Right lobe of liver (tissue), 6 donors: ENCODE measurements around the gene CFP. TPM values are rescaled to one million over a fixed set of nuclear protein-coding genes. Genes with fewer than 3 reads are reported as not detected.

Source experiments
- ATAC-seq, 4 donors: fragments of 200-7000 bp; cut with Tn5 transposase; one replicate each; pipeline ENCODE4 v1.9.1; 2020; ENCODE audit warnings: mild to moderate bottlenecking in 4 of 4, moderate library complexity in 4 of 4
- DNase-seq, 3 donors: peaks; one replicate each; pipeline ENCODE4 v3.0.0-alpha.2; 2020
- H3K27ac ChIP-seq, 3 donors: fragments of 200-600 bp; one replicate each; pipeline ENCODE4 v1.8.0; 2022
- H3K27me3 ChIP-seq, 2 donors: fragments of 200-600 bp; one replicate each; pipeline ENCODE4 v1.8.0; 2022
- H3K36me3 ChIP-seq, 4 donors: fragments of 200-600 bp; sonication (generic) in 1 of 4; one replicate each; pipeline versions ENCODE4 v1.5.1 to v1.8.0; 2017 to 2022; ENCODE audit warnings: control low read depth in 1 of 4
- H3K4me1 ChIP-seq, 4 donors: fragments of 200-600 bp; sonication (generic) in 1 of 4; one replicate each; pipeline versions ENCODE4 v1.5.1 to v1.8.0; 2017 to 2022; ENCODE audit warnings: control low read depth in 1 of 4
- H3K4me3 ChIP-seq, 3 donors: fragments of 200-600 bp; one replicate each; pipeline ENCODE4 v1.8.0; 2022
- H3K9me3 ChIP-seq, 4 donors: fragments of 200-600 bp; sonication (generic) in 1 of 4; one replicate each; pipeline versions ENCODE4 v1.5.1 to v1.8.0; 2017 to 2022; ENCODE audit warnings: control low read depth in 1 of 4
- CTCF ChIP-seq, 4 donors: fragments of 200-600 bp in 3 of 4; fragments of 450-650 bp in 1 of 4; IDR thresholded peaks; one replicate each; pipeline versions ENCODE4 v1.5.1 to v1.8.0; 2016 to 2022; ENCODE audit warnings: antibody characterized with exemption in 4 of 4, mild to moderate bottlenecking in 2 of 4
- POLR2A ChIP-seq: fragments of 450-650 bp; IDR thresholded peaks from one replicate; pipeline ENCODE4 v1.6.1; 2017; ENCODE audit warnings: antibody characterized with exemption, mild to moderate bottlenecking
- WGBS: methylation state at CpG from one replicate; pipeline ENCODE4 v1.1.6; 2018; ENCODE audit warnings: low coverage, low lambda C conversion rate; ENCODE audit not compliant: insufficient coverage; ENCODE audit errors: missing lambda C conversion rate; 5-methylcytosine and 5-hydroxymethylcytosine counted together
- intact Hi-C, 2 donors: fragments of 100-400 bp; cut with DNase I; formaldehyde crosslinking; loops; one replicate each; pipeline versions ENCODE4 v1.11.2 to v1.14.1; 2022
- total RNA-seq, 6 experiments: library from RNA; depleted of rRNA in 2 of 6; stranded (reverse); fragments of >200 nt in 2 of 6; fragmentation: NEBNext Ultra II Directional in 3 of 6; extraction: Animal tissue kit (Norgen Biotek cat#: 25700) in 3 of 6; gene quantifications; one replicate each; pipeline versions ENCODE4 v1.1.0 to v1.2.4, GENCODE V29; 2016 to 2023
- donor health status: DM: no; HTN: yes; CAD: no.
- donor health status: DM: no; HTN: no; CAD: no.
- donor health status: DM: no; HTN: no; CAD: no.
- donor health status: DM: no; HTN: yes; CAD: no.
- donor health status: DM: no; HTN: yes; CAD: no.

Gene CFP
- total RNA-seq, 6 experiments from 2014 or later: 6.8 to 24.0 (median 9.8) TPM

GRCh38 chrX:47584714-47585113 is 45.0 kb downstream of the CFP start:
- no peak for TF ChIP-seq CTCF (IDR thresholded peaks at IDR 0.05)
- no peak for DNase-seq
- no peaks in the 10 kb centered on the region for H3K9me3 ChIP-seq
- H3K27ac ChIP-seq: no peak overlapping the region
- 58% methylated on average over 5 of the region's 6 CpGs for WGBS
- no peaks in the 10 kb centered on the region for H3K4me1 ChIP-seq
- ATAC-seq: no peak
- H3K36me3 ChIP-seq: no peaks in the 10 kb centered on the region
- peaks cover 0 to 7% of the 10 kb centered on the region in 2 donors for H3K27me3 ChIP-seq
- intact Hi-C loops: no loop called here
- H3K4me3 ChIP-seq: no peak overlapping the region

- no peaks in the 10 kb centered on the region for H3K36me3 ChIP-seq
- no peaks in the 10 kb centered on the region for H3K9me3 ChIP-seq
- ATAC-seq: no peak
- H3K27ac ChIP-seq: peak overlapping the region in 2 of 3 donors; percentile 10 to 16
- H3K27me3 ChIP-seq: peaks cover 0 to 7% of the 10 kb centered on the region in 2 donors
- H3K4me3 ChIP-seq: peak overlapping the region; percentile 10 to 21 (median 11)
- WGBS: 66% methylated on average over 5 of the region's 8 CpGs
- no peaks in the 10 kb centered on the region for H3K4me1 ChIP-seq
- TF ChIP-seq POLR2A (no peak), CTCF (IDR thresholded peaks at IDR 0.05) (no peak)
- intact Hi-C loops: no loop called here
- DNase-seq: no peak
Observed at GRCh38 chrX:47583240-47583861, 46.4 kb downstream of the CFP start.

GRCh38 chrX:47581731-47582647 is 47.7 kb downstream of the CFP start, which contains the start of gene TIMP1:
TSS of gene TIMP1 (plus strand) at chrX:47582436. CDS start at chrX:47583416, 980 bp downstream.
- peak; percentile 75 to 80 (median 78) for ATAC-seq
- peaks cover 0 to 7% of the 10 kb centered on the region in 2 donors for H3K27me3 ChIP-seq
- peak within 1 kb of the TSS; percentile 33 to 46 (median 38) for H3K4me3 ChIP-seq
- TF ChIP-seq CTCF (IDR thresholded peaks at IDR 0.05): no peak
- peak; percentile 36 for TF ChIP-seq POLR2A
- DNase-seq: peak; percentile 73 to 90 (median 84)
- H3K9me3 ChIP-seq: no peaks in the 10 kb centered on the region
- peak within 1 kb of the TSS; percentile 33 to 70 (median 63) for H3K27ac ChIP-seq
- no peaks in the 10 kb centered on the region for H3K36me3 ChIP-seq
- intact Hi-C loops: no loop called here
- WGBS: 31% methylated on average over 17 of the region's 28 CpGs
- no peaks in the 10 kb centered on the region for H3K4me1 ChIP-seq

- DNase-seq (no peak), ATAC-seq (peak; percentile 46 to 49 (median 46))
- WGBS: 37% methylated on average over 9 of the region's 9 CpGs
- intact Hi-C loops: no loop called here
- Histone ChIP-seq H3K4me1 (no peaks in the 10 kb centered on the region), H3K27ac (no peak overlapping the region), H3K36me3 (no peaks in the 10 kb centered on the region), H3K27me3 (peaks cover 0 to 7% of the 10 kb centered on the region in 2 donors), H3K9me3 (no peaks in the 10 kb centered on the region), H3K4me3 (no peak overlapping the region)
- no peak for TF ChIP-seq CTCF (IDR thresholded peaks at IDR 0.05)
- no peak for TF ChIP-seq POLR2A
Observed at GRCh38 chrX:47579537-47579936, 50.2 kb downstream of the CFP start.
